Trophoblast cell (in vitro differentiated cells and primary cell): ENCODE results near the gene PDGFC.

Experiments used
- DNase-seq, 2 donors: peaks; one replicate each; pipeline ENCODE4 v3.0.0-alpha.2; 2016
- H2AFZ ChIP-seq: 2 replicates; pipeline ENCODE4 v1.6.1; 2013; ENCODE audit warnings: low read length, moderate library complexity, mild to moderate bottlenecking; ENCODE audit not compliant: insufficient read depth, poor library complexity
- H2AK5ac ChIP-seq: 2 replicates; pipeline ENCODE4 v1.6.1; 2013; ENCODE audit warnings: mild to moderate bottlenecking, low read length
- H2BK120ac ChIP-seq: 2 replicates; pipeline ENCODE4 v1.6.1; 2013; ENCODE audit warnings: low read length, mild to moderate bottlenecking, moderate library complexity; ENCODE audit not compliant: insufficient read depth, poor library complexity
- H2BK12ac ChIP-seq: 2 replicates; pipeline ENCODE4 v1.6.1; 2013; ENCODE audit warnings: mild to moderate bottlenecking, low read length, moderate library complexity
- H2BK5ac ChIP-seq: 2 replicates; pipeline ENCODE4 v1.6.1; 2013; ENCODE audit warnings: low read length, low read depth, moderate library complexity, mild to moderate bottlenecking; ENCODE audit not compliant: poor library complexity
- H3K14ac ChIP-seq: 2 replicates; pipeline ENCODE4 v1.6.1; 2013; ENCODE audit warnings: mild to moderate bottlenecking, low read length
- H3K18ac ChIP-seq: 2 replicates; pipeline ENCODE4 v1.6.1; 2013; ENCODE audit warnings: mild to moderate bottlenecking, low read length
- H3K23ac ChIP-seq: 2 replicates; pipeline ENCODE4 v1.6.1; 2013; ENCODE audit warnings: low read length
- H3K27ac ChIP-seq: 2 replicates; pipeline ENCODE4 v1.5.1; 2013; ENCODE audit warnings: low read depth, mild to moderate bottlenecking, inconsistent platforms, low read length, moderate library complexity
- H3K27me3 ChIP-seq: 2 replicates; pipeline ENCODE4 v1.6.1; 2013; ENCODE audit warnings: inconsistent platforms, mild to moderate bottlenecking, low read length, moderate library complexity; ENCODE audit not compliant: insufficient read depth
- H3K36me3 ChIP-seq, 2 experiments: 1 replicate in 1 of 2; 2 replicates in 1 of 2; pipeline ENCODE4 v1.6.1; 2013; ENCODE audit warnings: low read length in 2 of 2, mild to moderate bottlenecking in 2 of 2, moderate library complexity in 1 of 2; ENCODE audit not compliant: insufficient read depth in 2 of 2, control insufficient read depth in 1 of 2
- H3K4ac ChIP-seq: 2 replicates; pipeline ENCODE4 v1.6.1; 2013; ENCODE audit warnings: low read depth, mild to moderate bottlenecking, low read length, moderate library complexity
- H3K4me1 ChIP-seq, 2 experiments: 1 replicate in 1 of 2; 2 replicates in 1 of 2; pipeline ENCODE4 v1.6.1; 2013; ENCODE audit warnings: low read length in 2 of 2, mild to moderate bottlenecking in 2 of 2, moderate library complexity in 1 of 2; ENCODE audit not compliant: insufficient read depth in 2 of 2, control insufficient read depth in 1 of 2
- H3K4me2 ChIP-seq: 2 replicates; pipeline ENCODE4 v1.6.1; 2013; ENCODE audit warnings: inconsistent platforms, mild to moderate bottlenecking, low read length, moderate library complexity
- H3K4me3 ChIP-seq: 2 replicates; pipeline ENCODE4 v1.5.1; 2013; ENCODE audit warnings: mild to moderate bottlenecking, low read depth, low read length, inconsistent platforms
- H3K79me1 ChIP-seq: one replicate; pipeline ENCODE4 v1.6.1; 2013; ENCODE audit warnings: low read length
- H3K79me2 ChIP-seq: 2 replicates; pipeline ENCODE4 v1.6.1; 2013; ENCODE audit warnings: low read length, mild to moderate bottlenecking; ENCODE audit not compliant: control insufficient read depth, insufficient read depth, poor library complexity
- H3K9ac ChIP-seq: 2 replicates; pipeline ENCODE4 v1.6.1; 2013; ENCODE audit warnings: mild to moderate bottlenecking, low read length
- H3K9me3 ChIP-seq: 2 replicates; pipeline ENCODE4 v1.6.1; 2013; ENCODE audit warnings: low read depth, mild to moderate bottlenecking, control low read depth, inconsistent platforms, low read length; ENCODE audit not compliant: insufficient read depth
- H4K12ac ChIP-seq: 2 replicates; pipeline ENCODE4 v1.6.1; 2013; ENCODE audit warnings: low read depth, mild to moderate bottlenecking, low read length, moderate library complexity
- H4K8ac ChIP-seq: 2 replicates; pipeline ENCODE4 v1.6.1; 2013; ENCODE audit warnings: low read depth, mild to moderate bottlenecking, low read length, moderate library complexity
- H4K91ac ChIP-seq: one replicate; pipeline ENCODE4 v1.6.1; 2013; ENCODE audit warnings: low read depth, mild to moderate bottlenecking, low read length, moderate library complexity
- WGBS: extraction: QIAGEN DNeasy Blood & Tissue Kit; methylation state at CpG from one replicate; pipeline ENCODE4 v1.1.7; 2013; ENCODE audit warnings: missing lambda C conversion rate; ENCODE audit not compliant: insufficient read length, insufficient coverage; ENCODE audit errors: extremely low coverage; 5-methylcytosine and 5-hydroxymethylcytosine counted together

The PDGFC gene

GRCh38 chr4:156762851-156763250 is 208.7 kb downstream of the PDGFC start:
- no peak for DNase-seq
- Histone ChIP-seq H2AK5ac (no peak overlapping the region), H3K36me3 (no peaks in the 10 kb centered on the region), H4K12ac (no peak overlapping the region), H3K4me2 (no peak overlapping the region), H3K4ac (no peak overlapping the region), H4K91ac (no peak overlapping the region), H3K18ac (no peak overlapping the region), H3K79me2 (no peaks in the 10 kb centered on the region), H2BK12ac (no peak overlapping the region), H3K9ac (no peak overlapping the region), H3K9me3 (no peaks in the 10 kb centered on the region), H3K23ac (no peak overlapping the region), H3K4me3 (no peak overlapping the region), H2BK120ac (no peak overlapping the region), H4K8ac (no peak overlapping the region), H2BK5ac (peak overlapping the region; percentile 27), H3K14ac (no peak overlapping the region), H3K79me1 (no peaks in the 10 kb centered on the region), H3K27ac (no peak overlapping the region), H2AFZ (no peak overlapping the region), H3K4me1 (peaks cover 0 to 2% of the 10 kb centered on the region in 2 experiments), H3K27me3 (no peaks in the 10 kb centered on the region)
- no CpG with 5 or more reads among the region's 8 CpGs for WGBS

- no peak overlapping the region for H3K9ac ChIP-seq
- no peak overlapping the region for H3K4me2 ChIP-seq
- no peak overlapping the region for H2AK5ac ChIP-seq
- no peaks in the 10 kb centered on the region for H3K36me3 ChIP-seq
- H3K9me3 ChIP-seq: no peaks in the 10 kb centered on the region
- H3K27ac ChIP-seq: no peak overlapping the region
- H2BK12ac ChIP-seq: no peak overlapping the region
- no peak overlapping the region for H3K4ac ChIP-seq
- H3K79me1 ChIP-seq: no peaks in the 10 kb centered on the region
- no peaks in the 10 kb centered on the region for H3K4me1 ChIP-seq
- H3K23ac ChIP-seq: no peak overlapping the region
- no peak overlapping the region for H2BK5ac ChIP-seq
- no peaks in the 10 kb centered on the region for H3K27me3 ChIP-seq
- H4K91ac ChIP-seq: no peak overlapping the region
- H3K4me3 ChIP-seq: no peak overlapping the region
- no peak for DNase-seq
- H3K79me2 ChIP-seq: no peaks in the 10 kb centered on the region
- no peak overlapping the region for H3K18ac ChIP-seq
- no peak overlapping the region for H3K14ac ChIP-seq
- no peak overlapping the region for H2AFZ ChIP-seq
- no peak overlapping the region for H2BK120ac ChIP-seq
- no peak overlapping the region for H4K8ac ChIP-seq
- H4K12ac ChIP-seq: no peak overlapping the region
Observed at GRCh38 chr4:156756118-156756517, 215.5 kb downstream of the PDGFC start.

GRCh38 chr4:156754832-156755570 is 216.6 kb downstream of the PDGFC start:
- Histone ChIP-seq H4K8ac (no peak overlapping the region), H2BK5ac (no peak overlapping the region), H2BK12ac (no peak overlapping the region), H3K27ac (no peak overlapping the region), H2AFZ (no peak overlapping the region), H3K9me3 (no peaks in the 10 kb centered on the region), H3K14ac (no peak overlapping the region), H2AK5ac (no peak overlapping the region), H3K4me1 (no peaks in the 10 kb centered on the region), H3K4ac (no peak overlapping the region), H3K9ac (no peak overlapping the region), H3K4me3 (no peak overlapping the region), H3K79me1 (no peaks in the 10 kb centered on the region), H3K18ac (no peak overlapping the region), H3K36me3 (no peaks in the 10 kb centered on the region), H4K12ac (no peak overlapping the region), H2BK120ac (no peak overlapping the region), H3K27me3 (no peaks in the 10 kb centered on the region), H3K4me2 (no peak overlapping the region), H4K91ac (no peak overlapping the region), H3K23ac (no peak overlapping the region), H3K79me2 (no peaks in the 10 kb centered on the region)
- no peak for DNase-seq
- no CpG with 5 or more reads among the region's 5 CpGs for WGBS

GRCh38 chr4:156751486-156751885 is 220.1 kb downstream of the PDGFC start:
- Histone ChIP-seq H3K14ac (no peak overlapping the region), H3K27ac (no peak overlapping the region), H3K23ac (no peak overlapping the region), H4K91ac (no peak overlapping the region), H3K9me3 (no peaks in the 10 kb centered on the region), H3K79me1 (no peaks in the 10 kb centered on the region), H4K12ac (no peak overlapping the region), H3K27me3 (no peaks in the 10 kb centered on the region), H2AK5ac (no peak overlapping the region), H3K4me1 (no peaks in the 10 kb centered on the region), H2AFZ (no peak overlapping the region), H4K8ac (no peak overlapping the region), H3K18ac (no peak overlapping the region), H3K4me2 (no peak overlapping the region), H2BK120ac (no peak overlapping the region), H3K4ac (no peak overlapping the region), H2BK5ac (no peak overlapping the region), H3K79me2 (no peaks in the 10 kb centered on the region), H3K9ac (no peak overlapping the region), H3K4me3 (no peak overlapping the region), H3K36me3 (no peaks in the 10 kb centered on the region), H2BK12ac (no peak overlapping the region)
- DNase-seq: no peak
- no CpG with 5 or more reads among the region's 1 CpG for WGBS
